Skeletal muscle tissue (tissue), 4 donors: ENCODE data around the gene GABRR1. TPM values are rescaled to one million over a fixed set of nuclear protein-coding genes. Genes with fewer than 3 reads are reported as not detected.

ENCODE experiments used
- H3K27ac ChIP-seq: one replicate; pipeline ENCODE4 v1.7.0; 2013; ENCODE audit warnings: mild to moderate bottlenecking, low read depth, low read length, inconsistent platforms
- H3K27me3 ChIP-seq, 3 donors: one replicate each; pipeline ENCODE4 v1.7.0; 2013; ENCODE audit warnings: low read length in 3 of 3; ENCODE audit not compliant: control insufficient read depth in 3 of 3, insufficient read depth in 3 of 3
- H3K36me3 ChIP-seq, 3 donors: one replicate each; pipeline ENCODE4 v1.7.0; 2013; ENCODE audit warnings: low read length in 3 of 3; ENCODE audit not compliant: control insufficient read depth in 3 of 3, insufficient read depth in 3 of 3
- H3K4me1 ChIP-seq, 3 donors: one replicate each; pipeline ENCODE4 v1.7.0; 2013; ENCODE audit warnings: low read length in 3 of 3, mild to moderate bottlenecking in 3 of 3; ENCODE audit not compliant: control insufficient read depth in 3 of 3, insufficient read depth in 3 of 3
- H3K4me3 ChIP-seq, 3 donors: one replicate each; pipeline ENCODE4 v1.7.0; 2013; ENCODE audit warnings: low read length in 3 of 3
- H3K9ac ChIP-seq, 3 donors: one replicate each; pipeline ENCODE4 v1.7.0; 2013; ENCODE audit warnings: low read length in 3 of 3, mild to moderate bottlenecking in 3 of 3, moderate library complexity in 2 of 3, low read depth in 1 of 3
- H3K9me3 ChIP-seq, 3 donors: one replicate each; pipeline ENCODE4 v1.7.0; 2013; ENCODE audit warnings: low read length in 3 of 3; ENCODE audit not compliant: control insufficient read depth in 3 of 3
- total RNA-seq: library from RNA; depleted of rRNA; stranded (reverse); fragments of >200 nt; gene quantifications from one replicate; pipeline ENCODE4 v1.2.3, GENCODE V29; 2014
- donor health status: Osteomylitis.

The GABRR1 gene
- total RNA-seq, 1 donor from 2014 or later, result 0.52 TPM

GRCh38 chr6:89221971-89222711, 5.0 kb upstream of the GABRR1 start:
- peaks cover 3 to 16% (median 4%) of the 10 kb centered on the region in 3 donors for H3K4me1 ChIP-seq

GRCh38 chr6:89221129-89221528, 4.0 kb upstream of the GABRR1 start:
- H3K27me3 ChIP-seq, result no peaks in the 10 kb centered on the region
- no peak overlapping the region for H3K27ac ChIP-seq
- H3K4me3 ChIP-seq, result no peak overlapping the region
- H3K36me3 ChIP-seq, result no peaks in the 10 kb centered on the region
- no peak overlapping the region for H3K9ac ChIP-seq
- H3K9me3 ChIP-seq, result no peaks in the 10 kb centered on the region
- peaks cover 3 to 16% (median 4%) of the 10 kb centered on the region in 3 donors for H3K4me1 ChIP-seq

More at GRCh38 chr6:89221971-89222711, 5.0 kb upstream of the GABRR1 start:
- Histone ChIP-seq H3K27ac (no peak overlapping the region), H3K4me3 (no peak overlapping the region), H3K9me3 (no peaks in the 10 kb centered on the region), H3K36me3 (no peaks in the 10 kb centered on the region), H3K27me3 (no peaks in the 10 kb centered on the region), H3K9ac (no peak overlapping the region)

GRCh38 chr6:89216411-89216810, 747 bp downstream of the GABRR1 start:
- H3K9ac ChIP-seq, result no peak overlapping the region
- H3K27ac ChIP-seq, result no peak overlapping the region
- H3K4me1 ChIP-seq, result peaks cover 0 to 3% (median 0%) of the 10 kb centered on the region in 3 donors
- no peaks in the 10 kb centered on the region for H3K9me3 ChIP-seq
- H3K4me3 ChIP-seq, result no peak overlapping the region
- H3K36me3 ChIP-seq, result no peaks in the 10 kb centered on the region
- H3K27me3 ChIP-seq, result no peaks in the 10 kb centered on the region

GRCh38 chr6:89215391-89215790, 1.8 kb downstream of the GABRR1 start:
- Histone ChIP-seq H3K27ac (no peak overlapping the region), H3K4me3 (no peak overlapping the region), H3K9ac (no peak overlapping the region), H3K9me3 (no peaks in the 10 kb centered on the region), H3K4me1 (no peaks in the 10 kb centered on the region), H3K36me3 (no peaks in the 10 kb centered on the region), H3K27me3 (no peaks in the 10 kb centered on the region)

- Histone ChIP-seq H3K9me3 (no peaks in the 10 kb centered on the region), H3K36me3 (no peaks in the 10 kb centered on the region)
Observed at GRCh38 chr6:89214197-89214596, 3.0 kb downstream of the GABRR1 start.

GRCh38 chr6:89212472-89212871, 4.7 kb downstream of the GABRR1 start:
- Histone ChIP-seq H3K4me3 (no peak overlapping the region), H3K4me1 (no peaks in the 10 kb centered on the region), H3K36me3 (no peaks in the 10 kb centered on the region), H3K9me3 (no peaks in the 10 kb centered on the region), H3K27ac (no peak overlapping the region), H3K9ac (no peak overlapping the region), H3K27me3 (no peaks in the 10 kb centered on the region)

More at GRCh38 chr6:89214197-89214596, 3.0 kb downstream of the GABRR1 start:
- Histone ChIP-seq H3K27ac (no peak overlapping the region), H3K27me3 (no peaks in the 10 kb centered on the region), H3K4me1 (no peaks in the 10 kb centered on the region), H3K4me3 (no peak overlapping the region), H3K9ac (no peak overlapping the region)

- Histone ChIP-seq H3K4me1 (peaks cover 0 to under 1% (median 0%) of the 10 kb centered on the region in 3 donors), H3K27ac (no peak overlapping the region), H3K9ac (no peak overlapping the region), H3K27me3 (no peaks in the 10 kb centered on the region), H3K36me3 (no peaks in the 10 kb centered on the region), H3K9me3 (no peaks in the 10 kb centered on the region), H3K4me3 (no peak overlapping the region)
Observed at GRCh38 chr6:89209457-89209856, 7.7 kb downstream of the GABRR1 start.

GRCh38 chr6:89208551-89208950, 8.6 kb downstream of the GABRR1 start:
- H3K27ac ChIP-seq, result no peak overlapping the region
- no peaks in the 10 kb centered on the region for H3K27me3 ChIP-seq
- H3K36me3 ChIP-seq, result no peaks in the 10 kb centered on the region
- H3K9ac ChIP-seq, result no peak overlapping the region
- no peak overlapping the region for H3K4me3 ChIP-seq
- peaks cover 5 to 9% (median 5%) of the 10 kb centered on the region in 3 donors for H3K4me1 ChIP-seq
- no peaks in the 10 kb centered on the region for H3K9me3 ChIP-seq

- Histone ChIP-seq H3K27ac (no peak overlapping the region), H3K4me1 (peaks cover 7 to 10% (median 7%) of the 10 kb centered on the region in 3 donors), H3K9me3 (no peaks in the 10 kb centered on the region), H3K4me3 (no peak overlapping the region), H3K36me3 (no peaks in the 10 kb centered on the region), H3K9ac (no peak overlapping the region), H3K27me3 (no peaks in the 10 kb centered on the region)
Observed at GRCh38 chr6:89205819-89206218, 11.3 kb downstream of the GABRR1 start.

- no peaks in the 10 kb centered on the region for H3K36me3 ChIP-seq
- peak overlapping the region; percentile 78 for H3K27ac ChIP-seq
- H3K9ac ChIP-seq, result no peak overlapping the region
- no peak overlapping the region for H3K4me3 ChIP-seq
- no peaks in the 10 kb centered on the region for H3K27me3 ChIP-seq
- no peaks in the 10 kb centered on the region for H3K9me3 ChIP-seq
- H3K4me1 ChIP-seq, result peaks cover 7 to 10% (median 7%) of the 10 kb centered on the region in 3 donors
Observed at GRCh38 chr6:89204096-89204495, 13.1 kb downstream of the GABRR1 start.
